Loucy (cell line): ENCODE results near the gene AP1S1.
A peak's percentile ranks its signal among the peaks of the same experiment; 100 is the strongest.

Experiments used
- H2AFZ ChIP-seq: fragments of 200-600 bp; sonication (generic); 2 replicates; pipeline ENCODE4 v1.6.0; 2016; ENCODE audit warnings: antibody characterized with exemption, mild to moderate bottlenecking, low read length, moderate library complexity
- H3F3A ChIP-seq: fragments of 200-600 bp; 2 replicates; pipeline ENCODE4 v1.6.0; 2016; ENCODE audit warnings: antibody characterized with exemption, low read depth, mild to moderate bottlenecking
- H3K27me3 ChIP-seq: fragments of 200-600 bp; sonication (generic); 2 replicates; pipeline ENCODE4 v1.6.1; 2014; ENCODE audit warnings: low read length, mild to moderate bottlenecking; ENCODE audit not compliant: insufficient read depth, poor library complexity, severe bottlenecking
- H3K36me3 ChIP-seq: fragments of 200-600 bp; sonication (generic); 2 replicates; pipeline ENCODE4 v1.6.1; 2016; ENCODE audit warnings: low read length; ENCODE audit not compliant: insufficient read depth
- H3K4me1 ChIP-seq: fragments of 200-600 bp; sonication (generic); 2 replicates; pipeline ENCODE4 v1.5.1; 2014; ENCODE audit warnings: low read length, mild to moderate bottlenecking; ENCODE audit not compliant: insufficient read depth, poor library complexity, severe bottlenecking
- H3K4me2 ChIP-seq: fragments of 200-600 bp; sonication (generic); 2 replicates; pipeline ENCODE4 v1.6.0; 2014; ENCODE audit warnings: antibody characterized with exemption, low read length, low read depth, mild to moderate bottlenecking; ENCODE audit not compliant: poor library complexity, severe bottlenecking
- H3K4me3 ChIP-seq: fragments of 200-600 bp; sonication (generic); 2 replicates; pipeline ENCODE4 v1.5.1; 2014; ENCODE audit warnings: low read length, mild to moderate bottlenecking, mixed read lengths; ENCODE audit not compliant: poor library complexity, severe bottlenecking
- H3K79me2 ChIP-seq: fragments of 200-600 bp; sonication (generic); 2 replicates; pipeline ENCODE4 v1.6.1; 2014; ENCODE audit warnings: low read length; ENCODE audit not compliant: insufficient read depth
- H3K9ac ChIP-seq: fragments of 200-600 bp; sonication (generic); 2 replicates; pipeline ENCODE4 v1.6.0; 2014; ENCODE audit warnings: mild to moderate bottlenecking, low read depth, low read length, moderate library complexity; ENCODE audit not compliant: poor library complexity, severe bottlenecking
- H3K9me2 ChIP-seq: fragments of 200-600 bp; sonication (generic); replicated peaks from 2 replicates; pipeline ENCODE4 v1.6.1; 2016; ENCODE audit warnings: low read depth, low read length, mixed read lengths
- H3K9me3 ChIP-seq: fragments of 200-600 bp; sonication (generic); 2 replicates; pipeline ENCODE4 v1.6.1; 2014; ENCODE audit warnings: mild to moderate bottlenecking, antibody characterized with exemption, low read length, low read depth; ENCODE audit not compliant: insufficient read depth
- H4K20me1 ChIP-seq: fragments of 200-600 bp; sonication (generic); 2 replicates; pipeline ENCODE4 v1.6.0; 2014; ENCODE audit warnings: antibody characterized with exemption, low read length, mild to moderate bottlenecking; ENCODE audit not compliant: insufficient read depth, poor library complexity, severe bottlenecking
- CTCF ChIP-seq: fragments of 200-600 bp; sonication (generic); conservative IDR thresholded peaks from 2 replicates; pipeline ENCODE4 v1.5.1; 2014; ENCODE audit warnings: mild to moderate bottlenecking, antibody characterized with exemption, low read length
- EZH2phosphoT487 ChIP-seq: fragments of 200-600 bp; IDR thresholded peaks from 2 replicates; pipeline ENCODE4 v1.6.1; 2018; ENCODE audit warnings: antibody characterized with exemption, mild to moderate bottlenecking, moderate library complexity, borderline replicate concordance

The AP1S1 gene

GRCh38 chr7:101165958-101166647 lies 11.8 kb downstream of the AP1S1 start:
- H2AFZ ChIP-seq, result no peak overlapping the region
- H3K4me1 ChIP-seq, result peaks cover 36% of the 10 kb centered on the region
- 0 out of 2 replicates have a peak, but pooled peaks cover 6% of the 10 kb centered on the region for H3K79me2 ChIP-seq
- peaks cover 16% of the 10 kb centered on the region for H4K20me1 ChIP-seq
- H3K9me2 ChIP-seq, result no peaks in the 10 kb centered on the region
- no peaks in the 10 kb centered on the region for H3K27me3 ChIP-seq
- no peaks in the 10 kb centered on the region for H3K9me3 ChIP-seq
- 0 out of 2 replicates have a peak, but pooled peaks cover 3% of the 10 kb centered on the region for H3F3A ChIP-seq
- H3K36me3 ChIP-seq, result no peaks in the 10 kb centered on the region
- no peak overlapping the region for H3K4me3 ChIP-seq
- TF ChIP-seq EZH2phosphoT487 (no peak), CTCF (no peak)
- no peak overlapping the region for H3K9ac ChIP-seq
- peak overlapping the region; percentile 62 for H3K4me2 ChIP-seq

GRCh38 chr7:101166648-101166908 lies 12.3 kb downstream of the AP1S1 start:
- Histone ChIP-seq H3K36me3 (no peaks in the 10 kb centered on the region), H3K9ac (no peak overlapping the region), H3K9me3 (no peaks in the 10 kb centered on the region), H3K4me3 (peak overlapping the region; percentile 34), H3K4me1 (peaks cover 41% of the 10 kb centered on the region), H4K20me1 (peaks cover 16% of the 10 kb centered on the region), H3K4me2 (peak overlapping the region; percentile 62), H3K79me2 (0 out of 2 replicates have a peak, but pooled peaks cover 6% of the 10 kb centered on the region), H3K9me2 (no peaks in the 10 kb centered on the region), H3F3A (0 out of 2 replicates have a peak, but pooled peaks cover under 1% of the 10 kb centered on the region), H2AFZ (no peak overlapping the region), H3K27me3 (no peaks in the 10 kb centered on the region)
- TF ChIP-seq CTCF (no peak), EZH2phosphoT487 (no peak)

GRCh38 chr7:101166909-101167644 lies 12.8 kb downstream of the AP1S1 start:
- Histone ChIP-seq H3K9me3 (no peaks in the 10 kb centered on the region), H3K4me2 (peak overlapping the region; percentile 62), H3K27me3 (no peaks in the 10 kb centered on the region), H3K4me1 (peaks cover 44% of the 10 kb centered on the region), H3K4me3 (peak overlapping the region; percentile 34), H3K9ac (no peak overlapping the region), H2AFZ (no peak overlapping the region), H4K20me1 (peaks cover 16% of the 10 kb centered on the region), H3K79me2 (0 out of 2 replicates have a peak, but pooled peaks cover 6% of the 10 kb centered on the region), H3K9me2 (no peaks in the 10 kb centered on the region), H3F3A (no peaks in the 10 kb centered on the region), H3K36me3 (no peaks in the 10 kb centered on the region)
- TF ChIP-seq EZH2phosphoT487 (no peak), CTCF (no peak)
